HG02884 (cell line): ENCODE data around the gene CBX4.

Source experiments
- ATAC-seq: cut with Tn5 transposase; IDR thresholded peaks from one replicate; pipeline ENCODE4 v1.9.1; 2021; ENCODE audit warnings: mild to moderate bottlenecking, moderate library complexity; ENCODE audit not compliant: unreplicated experiment

The CBX4 gene

DNA sequence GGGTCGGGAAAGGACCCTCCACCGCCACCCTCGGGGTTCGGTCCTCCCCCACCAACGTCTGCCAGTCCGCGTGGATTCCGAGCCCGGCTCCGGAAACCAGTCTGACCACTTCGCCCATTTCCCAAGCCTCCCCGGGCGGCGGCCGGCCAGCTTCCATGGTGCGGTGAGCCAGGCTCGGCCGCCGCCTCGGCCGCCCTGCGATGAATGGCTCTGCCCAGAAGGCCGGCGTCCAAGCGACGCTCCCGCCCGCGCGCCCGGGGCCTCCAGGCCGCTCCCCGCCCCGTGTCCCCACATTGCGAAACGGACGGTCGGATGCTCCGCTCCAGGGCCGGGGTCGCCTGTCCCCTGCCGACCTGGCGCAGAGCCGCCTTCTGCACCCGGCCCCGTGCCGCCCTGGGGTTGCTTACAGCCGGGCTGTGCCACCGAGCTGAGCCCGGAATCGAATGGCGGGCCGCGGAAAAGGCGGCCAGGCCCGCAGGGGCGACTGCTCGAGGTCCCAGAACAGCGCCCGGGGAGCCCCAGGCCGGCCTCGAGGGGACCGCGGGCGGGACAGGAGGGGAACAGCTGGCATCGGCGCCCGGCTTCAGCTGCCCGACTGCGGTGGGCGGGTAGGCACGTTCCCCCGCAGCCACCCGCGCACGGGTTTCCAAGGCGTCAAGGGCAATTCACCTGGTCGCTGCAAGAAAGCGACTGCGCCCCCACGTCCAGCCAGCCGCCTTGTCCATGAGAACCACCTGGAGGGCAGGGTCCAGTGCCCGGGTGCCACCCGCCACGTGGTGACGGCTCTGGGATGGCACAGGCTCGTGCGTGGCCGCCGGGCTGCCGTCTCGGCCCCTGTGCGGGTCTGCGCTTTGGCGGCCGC is 24.0 kb downstream of the CBX4 start:
- no peak for ATAC-seq

DNA sequence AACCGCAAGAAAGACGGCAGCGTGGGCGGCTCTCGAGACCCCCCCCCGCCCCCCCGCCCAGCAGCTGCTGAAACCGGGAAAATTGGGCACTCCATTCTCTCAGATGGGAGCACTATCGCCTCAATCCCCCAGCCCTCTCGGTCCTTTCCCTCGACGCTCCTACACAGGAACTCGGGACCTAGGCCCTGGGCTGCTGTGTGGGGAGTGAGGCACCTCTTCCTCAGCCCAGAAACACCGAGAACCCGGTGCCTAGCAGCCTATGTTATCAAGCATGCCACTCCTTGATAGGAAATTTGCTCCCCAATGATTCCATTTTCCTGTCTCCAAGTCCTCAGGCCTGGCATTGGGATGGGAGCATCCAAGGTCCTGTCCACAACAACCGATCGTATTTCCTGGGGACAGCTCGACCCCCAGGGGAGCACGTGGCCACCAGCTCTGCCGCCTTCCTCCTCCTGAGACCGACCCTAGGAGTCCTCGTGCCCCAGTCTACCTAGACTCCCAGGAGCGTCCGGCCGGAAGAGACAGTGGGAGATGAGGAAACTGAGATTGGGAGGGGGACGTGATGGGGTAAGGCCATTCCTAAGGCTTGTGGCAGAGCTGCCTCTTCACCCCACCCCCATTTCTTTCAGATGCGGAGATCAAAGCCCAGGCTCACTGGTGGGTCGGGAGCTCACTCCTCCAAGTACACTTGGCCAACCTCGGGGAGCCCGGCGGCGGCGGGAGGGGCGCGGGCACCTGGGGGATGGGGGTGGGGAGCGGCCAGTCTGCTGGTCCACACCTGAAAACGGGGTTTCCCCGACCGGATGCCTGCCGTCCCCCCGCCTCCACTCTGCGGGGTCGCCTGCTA is 24.9 kb downstream of the CBX4 start:
- no peak for ATAC-seq

DNA sequence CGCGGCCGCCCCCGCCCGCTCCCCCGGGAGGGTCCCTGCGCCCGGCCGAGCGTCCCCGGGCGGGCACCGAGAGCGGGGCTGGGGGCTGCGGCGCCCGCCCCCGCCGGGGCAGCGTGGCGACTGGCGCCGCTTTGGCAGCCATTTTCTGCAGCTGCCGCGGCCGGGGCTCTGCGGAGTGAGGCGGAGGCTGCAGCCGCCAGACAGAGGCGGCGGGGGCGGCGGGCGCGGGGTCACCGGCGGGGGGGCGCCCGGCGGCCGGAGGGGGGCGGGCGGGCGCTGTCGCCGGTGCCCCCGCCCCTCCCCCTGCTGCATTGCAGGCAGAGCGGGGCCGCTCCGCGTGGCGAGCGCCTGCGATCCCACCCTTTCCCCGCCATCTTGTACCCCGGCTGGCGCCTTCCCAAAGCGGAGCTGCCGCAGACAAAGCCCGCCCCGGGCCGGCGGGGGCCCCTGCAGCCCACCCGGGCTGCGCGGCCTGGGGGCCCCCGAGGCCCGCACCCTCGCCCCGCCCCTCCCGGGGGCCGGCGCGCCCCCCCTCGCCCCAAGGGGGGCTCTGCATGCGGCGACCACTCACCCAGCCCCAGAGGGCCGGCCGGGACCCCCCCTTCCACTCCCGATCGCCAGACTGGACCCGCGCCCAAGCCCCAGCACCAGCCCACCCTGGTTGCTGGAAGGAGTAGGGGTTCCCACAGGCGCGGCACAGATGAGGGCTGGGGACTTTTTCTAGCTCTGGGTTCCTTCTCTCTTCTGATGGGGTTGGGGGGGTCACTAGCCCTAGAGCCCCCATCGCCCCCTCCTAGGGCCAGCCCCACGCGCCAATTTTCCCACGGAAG is 25.7 kb downstream of the CBX4 start:
- ATAC-seq, result no peak

DNA sequence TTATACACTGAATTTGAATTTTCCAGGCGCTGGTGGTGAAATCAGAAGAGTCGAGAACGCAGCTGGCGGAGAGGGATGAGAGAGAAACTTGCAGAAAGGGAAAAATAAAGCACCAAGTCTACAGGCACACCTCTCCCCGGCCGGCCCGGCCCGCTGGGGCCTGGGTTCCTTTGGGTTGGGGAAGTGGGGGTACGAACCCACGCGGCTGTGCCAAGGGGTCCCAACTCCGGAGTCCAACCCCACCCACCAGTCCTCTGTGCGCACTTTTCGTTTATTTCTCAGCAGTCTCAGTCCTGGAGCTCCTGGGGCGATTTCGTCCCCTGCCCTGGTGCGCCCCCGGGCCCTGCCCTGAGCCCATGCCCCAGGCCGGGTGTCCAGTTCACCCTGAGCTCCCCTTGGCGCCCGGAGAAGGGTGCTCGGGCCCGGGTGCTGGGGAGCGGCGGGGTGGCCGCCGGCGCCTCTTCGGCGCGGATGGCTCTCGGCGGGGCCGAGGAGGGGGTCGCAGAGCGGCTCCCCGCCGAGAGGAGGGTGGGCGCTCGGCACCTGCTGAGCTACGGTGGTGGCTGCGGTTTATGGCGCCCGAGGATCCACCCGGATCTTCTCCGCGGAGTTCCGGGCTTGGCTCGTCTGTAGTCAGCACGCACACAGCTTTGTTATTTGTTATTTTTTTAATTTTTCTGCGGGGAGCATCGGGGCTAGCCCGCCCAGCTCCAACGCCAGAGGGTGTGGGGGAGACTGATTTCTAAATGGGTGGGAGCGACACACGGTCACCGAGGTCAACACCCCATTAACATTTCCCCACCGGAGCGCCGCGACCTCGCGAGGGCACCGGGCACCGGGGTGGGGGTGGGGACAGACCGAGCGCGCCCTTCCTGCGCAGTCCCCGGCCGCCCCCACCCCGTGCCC is 26.6 kb downstream of the CBX4 start:
- ATAC-seq, result no peak

DNA sequence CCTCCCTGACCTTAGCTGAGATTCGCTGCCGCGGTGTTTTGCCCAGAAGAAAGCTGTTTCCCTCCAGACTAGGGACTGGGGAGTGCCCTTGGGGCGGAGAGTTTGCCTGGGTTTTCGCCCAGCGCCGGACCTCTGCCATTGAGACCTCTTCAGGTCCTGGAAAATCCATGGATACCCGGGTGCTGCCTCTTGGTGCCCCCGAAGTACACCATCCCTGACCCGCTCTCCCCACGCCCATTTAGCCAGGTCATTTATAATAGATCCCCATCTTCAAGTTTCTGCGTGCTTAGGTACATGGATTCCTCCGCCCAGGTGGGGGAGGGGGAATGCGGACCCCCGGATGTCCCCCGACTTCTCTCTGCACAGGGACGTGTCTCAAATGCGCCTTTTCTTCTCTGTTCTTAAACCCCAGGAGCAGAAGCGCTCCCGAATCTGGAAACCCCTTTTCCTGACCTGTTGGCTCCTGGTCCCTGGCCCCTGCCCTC is 27.3 kb downstream of the CBX4 start:
- ATAC-seq, result no peak

DNA sequence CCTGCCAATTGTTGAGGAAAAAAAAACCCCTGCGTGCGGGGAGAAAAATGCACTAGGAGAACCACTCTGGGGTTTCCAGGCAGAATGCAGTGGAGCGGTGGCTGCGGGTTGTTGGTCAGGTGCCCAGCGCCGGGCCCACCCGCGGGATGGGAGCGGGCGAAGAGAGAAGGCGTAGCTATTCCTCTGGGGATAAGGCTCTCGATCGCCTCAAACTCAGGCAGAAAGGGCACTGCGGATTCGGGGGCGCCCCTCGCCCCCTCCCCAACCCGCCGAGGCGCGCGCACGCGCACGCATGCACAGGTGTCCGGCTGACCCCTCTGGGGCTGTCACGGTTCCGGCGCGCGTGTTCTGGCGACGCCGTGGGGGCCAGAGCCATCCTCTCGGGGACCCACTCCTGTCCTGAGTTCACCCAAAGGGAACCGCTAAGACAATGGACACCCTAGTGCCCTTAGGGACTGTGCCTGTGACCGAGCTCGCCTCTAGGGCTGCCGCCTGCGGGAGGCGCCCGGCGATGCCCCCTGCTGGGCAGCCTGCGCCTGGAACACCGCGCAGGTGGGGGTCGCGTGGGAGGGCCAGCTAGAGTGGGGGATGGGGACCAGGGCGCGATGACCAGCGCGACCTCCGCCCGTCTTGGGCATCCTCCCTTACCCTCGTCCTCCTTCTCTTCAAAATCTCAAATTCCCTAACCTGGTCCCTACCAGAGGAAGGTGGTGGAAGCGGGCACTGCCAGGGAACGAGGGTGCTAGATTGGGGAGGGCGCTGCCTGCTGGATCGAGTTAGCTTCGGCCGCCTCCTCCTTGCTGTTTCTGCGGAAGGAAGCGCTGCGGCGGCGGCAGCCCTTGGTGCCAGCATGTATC is 28.0 kb downstream of the CBX4 start:
- no peak for ATAC-seq

DNA sequence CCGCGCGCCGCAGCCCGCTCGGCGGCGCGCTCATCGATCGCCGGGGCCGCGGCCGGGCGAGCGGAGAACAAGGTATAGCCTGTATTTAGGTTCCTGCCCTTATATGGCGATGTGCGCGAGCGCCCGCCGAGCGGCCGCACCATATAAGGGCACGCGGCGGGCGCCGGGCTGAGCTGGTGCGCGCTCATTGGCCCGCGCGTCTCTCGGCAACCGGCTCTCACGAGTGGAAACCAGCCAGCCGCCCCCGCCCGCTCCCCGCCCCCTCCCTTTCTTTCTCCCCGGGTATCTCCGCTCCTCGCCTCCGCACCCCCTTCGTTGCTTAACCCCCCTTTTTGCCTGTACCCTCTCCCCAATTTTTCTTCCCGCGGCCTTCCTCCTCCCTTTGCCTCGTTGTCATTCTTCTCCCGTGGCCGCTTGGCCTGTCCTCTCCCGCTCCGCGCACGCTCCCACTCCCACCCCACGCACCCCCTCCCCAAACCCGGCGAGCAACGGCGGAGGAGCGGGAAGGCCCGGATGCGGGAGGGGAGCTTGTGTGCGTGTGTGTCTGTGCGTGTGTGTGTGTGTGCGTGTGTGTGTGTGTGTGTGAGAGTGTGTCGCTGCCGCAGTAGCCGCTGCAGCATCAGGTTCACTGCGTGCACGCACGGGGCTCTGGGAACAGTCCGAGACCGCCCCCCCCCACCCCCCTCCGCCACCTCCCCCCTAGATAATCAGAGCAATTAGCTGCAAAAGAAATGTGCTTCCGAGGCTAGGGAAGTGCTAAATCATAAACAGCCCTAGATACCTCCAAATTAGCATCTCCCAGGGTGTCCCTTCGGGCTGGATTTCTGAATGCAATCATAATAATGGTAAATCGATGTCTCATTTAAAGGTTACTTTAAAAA is 28.9 kb downstream of the CBX4 start:
- ATAC-seq, result peak; percentile 72

DNA sequence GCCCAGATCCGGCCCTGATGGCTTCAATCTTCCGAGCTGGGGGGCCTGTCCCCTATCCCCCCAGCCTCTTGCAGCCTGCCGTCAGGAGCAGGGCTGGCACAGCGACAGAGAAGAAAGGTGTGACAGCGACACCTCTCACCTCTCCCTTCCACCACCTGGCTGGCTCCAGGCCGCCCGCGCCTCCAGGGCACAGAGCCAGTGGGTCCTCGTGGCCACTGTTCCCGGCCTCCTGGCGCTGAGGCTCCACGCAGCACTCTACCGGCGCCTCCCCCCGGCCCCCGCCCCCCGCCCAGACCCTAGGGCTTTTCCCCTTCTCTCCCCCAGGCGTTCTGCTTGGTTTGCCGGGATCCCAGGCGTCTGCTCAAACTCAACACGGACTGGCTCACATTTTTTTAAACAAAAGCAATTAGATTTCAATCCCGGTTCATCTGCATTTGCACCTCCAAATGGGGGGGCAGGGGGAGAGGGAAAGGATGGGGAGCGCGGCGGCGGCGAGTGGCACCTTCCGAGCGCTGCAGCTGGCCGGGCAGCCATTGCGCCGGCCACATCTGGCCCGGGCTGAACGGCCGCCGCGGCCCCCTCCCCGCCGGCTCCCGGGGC is 29.6 kb downstream of the CBX4 start:
- no peak for ATAC-seq

DNA sequence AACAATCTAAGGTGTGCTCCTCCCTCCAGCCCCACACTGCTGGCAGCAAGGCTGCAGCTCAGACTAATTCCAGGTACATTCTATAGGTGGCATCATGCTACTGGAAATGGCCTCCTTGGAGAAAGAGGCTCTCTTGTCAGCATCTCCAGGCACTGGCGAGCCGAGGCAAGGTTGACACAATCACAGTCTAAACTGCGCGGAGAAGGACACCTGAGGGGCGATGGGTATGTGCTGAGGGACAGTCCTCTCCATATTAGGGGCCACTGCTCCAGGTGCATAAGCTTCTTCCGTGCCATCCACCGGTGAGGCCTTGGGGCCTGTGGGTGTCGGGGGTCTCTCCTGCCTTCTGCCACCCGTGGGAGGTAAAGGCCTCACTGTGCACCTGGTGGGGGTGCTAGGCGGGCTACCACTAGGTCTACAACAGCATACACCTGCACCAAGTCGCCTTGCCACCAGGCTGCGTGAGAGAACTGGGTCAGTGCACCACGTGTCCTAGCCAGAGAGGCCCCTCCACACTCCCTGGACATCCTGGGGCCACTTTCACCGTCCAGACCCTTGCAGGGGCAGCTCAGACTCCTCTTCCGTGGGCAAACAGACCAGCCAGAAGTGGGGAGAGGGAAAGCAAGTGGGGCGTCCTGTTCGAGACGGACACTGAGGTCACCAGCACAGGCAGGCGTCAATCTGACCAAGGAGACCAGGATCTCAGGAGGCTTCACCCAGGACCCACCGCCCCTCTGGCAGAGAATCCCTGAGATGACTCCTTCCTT is 30.3 kb downstream of the CBX4 start:
- no peak for ATAC-seq

DNA sequence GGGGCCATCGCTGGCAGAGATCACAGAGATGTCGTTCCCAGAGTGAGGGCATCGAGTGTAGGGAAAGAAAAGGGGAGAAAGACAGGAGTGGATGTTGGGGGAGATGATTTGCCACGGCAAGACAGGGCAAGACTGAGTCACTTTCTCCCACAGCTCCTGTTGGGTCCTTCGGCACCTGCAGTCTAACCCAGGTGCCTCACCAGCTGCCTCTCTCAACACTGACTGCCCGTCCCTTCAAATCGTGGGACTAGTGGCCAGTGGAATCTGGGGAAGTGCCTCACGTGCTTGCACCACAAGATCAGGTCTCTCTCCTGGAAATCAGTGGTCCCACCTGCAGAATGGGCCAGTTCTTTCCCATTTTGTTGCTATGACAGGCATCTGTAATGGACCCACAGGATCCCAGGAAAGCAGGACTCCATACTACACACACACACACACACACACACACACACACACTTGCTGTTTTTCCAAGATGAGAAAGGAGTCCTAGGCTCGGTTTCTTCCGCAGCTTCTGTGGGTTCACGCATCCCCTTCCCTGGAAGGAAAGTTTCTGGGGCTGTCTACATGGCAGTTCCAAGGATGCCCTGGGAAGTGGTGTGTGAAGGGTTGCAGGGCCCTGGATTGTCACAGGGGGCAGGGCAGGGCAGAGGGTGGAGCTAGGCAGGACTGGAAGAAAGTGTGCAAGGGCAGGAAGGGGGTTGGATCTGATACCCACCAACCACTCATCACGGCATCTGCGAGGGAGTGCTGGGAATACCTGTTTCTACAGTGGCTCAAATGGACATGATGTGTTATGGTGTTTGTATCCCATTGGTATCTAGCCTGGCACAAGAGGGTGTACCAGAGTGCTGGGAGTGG is 32.1 kb downstream of the CBX4 start:
- ATAC-seq, result no peak

DNA sequence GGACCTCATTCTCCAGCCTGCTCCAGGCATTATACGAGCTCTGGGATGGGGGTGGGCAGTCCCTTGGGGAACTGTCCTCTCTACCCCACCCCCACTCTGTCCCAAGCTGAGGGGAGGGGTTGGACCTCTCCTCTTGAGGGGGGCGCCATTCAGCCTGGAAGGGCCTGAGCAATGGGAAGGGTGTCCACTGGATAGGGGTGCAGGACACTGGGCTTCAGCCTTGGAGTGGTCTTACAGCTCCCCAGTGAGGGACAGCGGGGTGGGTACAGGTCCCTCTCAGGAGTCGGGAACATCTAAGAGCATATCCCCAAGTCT is 32.8 kb downstream of the CBX4 start:
- ATAC-seq, result no peak

DNA sequence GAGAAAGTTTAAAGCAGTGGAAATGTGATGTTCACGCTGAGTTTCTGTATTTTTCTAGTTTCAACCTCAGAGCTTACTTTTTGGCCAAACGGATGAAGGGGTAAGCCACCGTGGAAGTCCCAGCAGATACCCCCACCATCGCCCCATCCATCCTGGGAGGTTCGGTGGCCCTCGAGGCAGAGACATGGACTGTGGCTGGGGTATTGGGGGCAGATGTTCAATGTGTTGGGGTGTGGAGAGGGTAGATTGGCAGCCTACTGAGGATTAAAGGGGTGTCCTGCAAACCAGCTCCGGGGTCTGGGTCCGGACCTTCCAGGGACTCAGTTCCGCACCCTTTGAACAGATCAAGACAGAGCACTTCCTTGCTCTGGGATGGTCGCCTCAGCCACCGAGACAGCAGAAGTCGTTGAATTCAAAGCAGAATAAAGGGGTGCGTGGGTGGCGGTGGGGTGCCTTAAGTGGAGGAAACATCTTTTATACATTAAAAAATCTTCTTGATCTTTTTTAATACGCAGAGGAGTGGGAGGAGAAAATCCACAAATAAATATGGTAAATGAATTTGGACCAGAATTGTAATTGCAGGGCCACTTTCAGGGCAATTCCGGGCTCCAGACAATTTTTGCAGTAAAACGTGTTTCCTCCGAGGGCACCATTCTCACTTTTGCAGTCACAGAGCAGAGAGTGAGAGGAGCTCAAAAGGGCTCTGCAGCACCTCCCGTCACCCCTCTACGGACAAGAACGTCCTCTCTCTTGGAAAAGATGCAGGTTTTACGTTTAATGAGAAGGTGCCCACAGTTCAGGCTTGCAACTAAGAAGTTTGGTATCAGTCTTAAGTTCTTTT is 34.2 kb downstream of the CBX4 start:
- ATAC-seq, result no peak

DNA sequence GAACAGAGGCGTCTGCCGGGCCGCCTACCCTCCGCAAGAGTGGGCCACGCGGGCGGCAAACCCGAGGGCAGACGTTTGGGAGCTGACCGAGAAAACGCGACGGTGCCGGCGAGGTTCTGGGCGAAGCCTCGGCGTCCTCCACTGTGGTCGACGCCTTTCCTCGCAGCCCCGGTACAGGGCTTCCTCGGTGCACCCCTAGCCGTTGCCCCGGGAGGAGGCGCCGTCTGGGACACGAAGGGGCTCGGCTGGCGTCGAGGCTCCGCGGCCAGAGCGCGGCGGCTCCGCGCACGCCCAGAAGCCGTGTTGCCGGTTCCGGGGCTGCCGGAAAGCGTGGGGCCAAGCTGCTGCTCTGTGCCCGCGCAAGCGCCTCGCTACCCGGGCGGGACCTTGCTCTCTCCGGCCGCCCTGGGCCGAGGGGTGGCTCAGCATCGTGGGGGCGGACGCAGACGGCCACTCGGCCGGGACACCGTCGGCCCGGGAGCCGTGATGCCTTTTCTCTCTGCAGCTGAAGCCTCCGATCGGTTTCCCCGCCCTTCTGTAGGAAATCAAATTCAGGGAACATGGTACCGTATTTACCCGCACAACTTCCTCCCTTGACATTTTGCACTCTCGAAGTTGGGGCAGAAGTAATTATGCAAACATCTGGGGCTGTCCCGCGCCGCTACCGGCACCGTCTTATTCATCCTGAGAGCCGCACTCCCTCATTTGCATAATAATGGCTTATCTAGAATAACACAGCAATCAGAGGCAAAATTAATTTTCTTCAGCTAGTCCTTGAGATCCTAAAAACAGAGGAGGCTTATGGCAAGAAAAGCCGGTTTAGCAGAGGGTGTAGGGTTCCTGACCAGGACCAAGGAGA is 35.0 kb downstream of the CBX4 start:
- ATAC-seq, result no peak

DNA sequence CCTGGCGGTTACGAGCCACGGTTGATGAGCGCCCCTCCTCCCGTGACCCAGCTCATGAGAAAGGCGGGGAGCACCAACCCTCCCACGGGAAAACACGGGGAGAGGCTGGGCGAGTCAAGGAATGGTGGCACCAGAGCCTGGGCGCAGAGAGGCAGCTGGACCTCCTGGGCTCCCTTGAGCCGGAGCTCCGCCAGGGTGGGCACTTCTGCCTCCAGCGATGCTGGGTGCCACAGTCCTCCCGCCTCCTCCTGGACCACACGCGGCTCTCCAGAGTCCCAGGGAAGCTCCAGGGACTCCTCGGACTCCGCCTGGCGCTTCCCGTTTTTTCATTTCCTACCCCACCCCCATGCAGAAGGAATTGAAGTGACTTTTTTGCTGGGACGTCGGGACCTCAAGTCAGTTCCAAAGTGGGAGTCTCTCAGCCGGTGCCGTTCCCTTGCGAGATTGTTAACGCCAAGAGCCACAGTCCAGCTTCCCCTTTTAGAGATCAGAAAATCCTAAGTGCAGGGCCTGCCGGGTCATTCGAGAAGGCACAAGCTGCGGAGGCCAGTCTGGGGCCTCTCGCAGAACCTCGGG is 35.7 kb downstream of the CBX4 start:
- ATAC-seq, result no peak
